ENCODE results near the gene FCHSD2.

- TF ChIP-seq KLF6 (CRISPR knock-in tag; IDR thresholded peaks at IDR 0.05; ENCODE audit: borderline replicate concordance): no peak
- TF ChIP-seq ZBTB8A (IDR thresholded peaks at IDR 0.05; ENCODE audit: partially characterized antibody): no peak
- no peak for TF ChIP-seq GTF3C2 (IDR thresholded peaks at IDR 0.05; ENCODE audit: borderline replicate concordance, extremely low read depth, insufficient read length)
- no peak for TF ChIP-seq SMC3 (conservative IDR thresholded peaks at IDR 0.05; ENCODE audit: insufficient read depth, low read depth, low read length)
- TF ChIP-seq EZH2 (IDR thresholded peaks at IDR 0.05; ENCODE audit: borderline replicate concordance, low read depth, low read length): no peak
- TF ChIP-seq ZNF224 (CRISPR knock-in tag; IDR thresholded peaks at IDR 0.05): no peak
- no peak for TF ChIP-seq BACH1 (tag; IDR thresholded peaks at IDR 0.05)
- no peak for TF ChIP-seq IFI16 (CRISPR knock-in tag; IDR thresholded peaks at IDR 0.05)
- TF ChIP-seq POU5F1 (IDR thresholded peaks at IDR 0.05; ENCODE audit: borderline replicate concordance, low read depth, low read length, partially characterized antibody): no peak
- TF ChIP-seq CTCF (IDR thresholded peaks at IDR 0.05 in 2 of 3, conservative IDR thresholded peaks at IDR 0.05 in 1 of 3; ENCODE audit: insufficient read depth in 2 of 3, low read depth in 1 of 3, low read length in 3 of 3): no peak
- TF ChIP-seq PYGO2 (tag; IDR thresholded peaks at IDR 0.05): no peak
- no peak for TF ChIP-seq RFX5 (IDR thresholded peaks at IDR 0.05; ENCODE audit: low read depth, low read length)
- no peak for TF ChIP-seq NR2F6 (CRISPR knock-in tag; IDR thresholded peaks at IDR 0.05)
- no peak for TF ChIP-seq GTF2F1 (IDR thresholded peaks at IDR 0.05; ENCODE audit: low read depth, low read length)
Observed at GRCh38 chr11:72844356-72844755, 297.8 kb downstream of the FCHSD2 start.

All from K562 (cell line).